Right atrium auricular region (tissue), 2 donors: ENCODE measurements around the gene EXOC6B. TPM values are rescaled to one million over a fixed set of nuclear protein-coding genes. Genes with fewer than 3 reads are reported as not detected.
A peak's percentile ranks its signal among the peaks of the same experiment; 100 is the strongest.

Source experiments
- DNase-seq: peaks from one replicate; pipeline ENCODE4 v3.0.0-alpha.2; 2019; ENCODE audit warnings: low spot score
- H3K27ac ChIP-seq, 2 donors: fragments of 200-600 bp; sonication (generic); 1 replicate in 1 of 2; 2 replicates in 1 of 2; pipeline ENCODE4 v1.5.1; 2016 to 2019
- H3K27me3 ChIP-seq, 2 donors: fragments of 200-600 bp; sonication (generic); one replicate each; pipeline versions ENCODE4 v1.5.1 to v1.6.0; 2017 to 2019
- H3K36me3 ChIP-seq: fragments of 200-600 bp; sonication (generic); one replicate; pipeline ENCODE4 v1.5.1; 2016
- H3K4me1 ChIP-seq, 2 donors: fragments of 200-600 bp; sonication (generic); one replicate each; pipeline versions ENCODE4 v1.5.1 to v1.6.0; 2017 to 2019
- H3K4me3 ChIP-seq, 2 donors: fragments of 200-600 bp; sonication (generic); 1 replicate in 1 of 2; 2 replicates in 1 of 2; pipeline ENCODE4 v1.5.1; 2017 to 2019; ENCODE audit warnings: mild to moderate bottlenecking in 1 of 2, moderate library complexity in 1 of 2
- H3K9me3 ChIP-seq, 2 donors: fragments of 200-600 bp; sonication (generic); one replicate each; pipeline ENCODE4 v1.5.1; 2019
- CTCF ChIP-seq, 2 donors: fragments of 200-600 bp; sonication (generic); IDR thresholded peaks; one replicate each; pipeline ENCODE4 v1.5.1; 2019; ENCODE audit warnings: antibody characterized with exemption in 2 of 2
- total RNA-seq, 2 donors: library from RNA; depleted of rRNA; stranded (reverse); fragments of >200 nt; gene quantifications; one replicate each; pipeline ENCODE4 v1.1.0, GENCODE V29; 2016

The EXOC6B gene
- total RNA-seq, result 100 to 1,000 TPM in 1 of 2 donors, 10 to 100 TPM in 1; 80.5 to 111 TPM

- peak in 1 of 2 donors; percentile 16 for TF ChIP-seq CTCF (IDR thresholded peaks at IDR 0.05)
- H3K36me3 ChIP-seq, result no peaks in the 10 kb centered on the region
- peaks cover 0 to 24% of the 10 kb centered on the region in 2 donors for H3K4me1 ChIP-seq
- no peaks in the 10 kb centered on the region for H3K9me3 ChIP-seq
- no peaks in the 10 kb centered on the region for H3K27me3 ChIP-seq
- DNase-seq, result peak; percentile 92
- H3K27ac ChIP-seq, result peak within 1 kb of the TSS; percentile 84 to 91
- H3K4me3 ChIP-seq, result peak within 1 kb of the TSS; percentile 71 to 90
Observed at GRCh38 chr2:72825257-72826155, at the start of gene EXOC6B. TSS of gene EXOC6B (minus strand) at chr2:72826033.

GRCh38 chr2:72871880-72872279 is 46.0 kb upstream of the EXOC6B start:
- Histone ChIP-seq H3K9me3 (peaks cover 0 to 5% of the 10 kb centered on the region in 2 donors), H3K4me1 (no peaks in the 10 kb centered on the region), H3K27ac (no peak overlapping the region), H3K36me3 (no peaks in the 10 kb centered on the region), H3K27me3 (no peaks in the 10 kb centered on the region), H3K4me3 (no peak overlapping the region)
- no peak for DNase-seq
- TF ChIP-seq CTCF (IDR thresholded peaks at IDR 0.05), result no peak

GRCh38 chr2:72871060-72871459 is 45.2 kb upstream of the EXOC6B start:
- no peak overlapping the region for H3K27ac ChIP-seq
- peaks cover 0 to 5% of the 10 kb centered on the region in 2 donors for H3K9me3 ChIP-seq
- TF ChIP-seq CTCF (IDR thresholded peaks at IDR 0.05), result no peak
- H3K4me1 ChIP-seq, result no peaks in the 10 kb centered on the region
- H3K36me3 ChIP-seq, result no peaks in the 10 kb centered on the region
- no peak for DNase-seq
- no peak overlapping the region for H3K4me3 ChIP-seq
- no peaks in the 10 kb centered on the region for H3K27me3 ChIP-seq

- H3K27ac ChIP-seq, result no peak overlapping the region
- no peaks in the 10 kb centered on the region for H3K27me3 ChIP-seq
- no peaks in the 10 kb centered on the region for H3K9me3 ChIP-seq
- TF ChIP-seq CTCF (IDR thresholded peaks at IDR 0.05), result no peak
- DNase-seq, result no peak
- no peak overlapping the region for H3K4me3 ChIP-seq
- H3K36me3 ChIP-seq, result no peaks in the 10 kb centered on the region
- peaks cover 0 to 9% of the 10 kb centered on the region in 2 donors for H3K4me1 ChIP-seq
Observed at GRCh38 chr2:72864500-72864899, 38.7 kb upstream of the EXOC6B start.

GRCh38 chr2:72863046-72863445 is 37.2 kb upstream of the EXOC6B start:
- Histone ChIP-seq H3K27ac (no peak overlapping the region), H3K4me1 (peaks cover 0 to 9% of the 10 kb centered on the region in 2 donors), H3K36me3 (no peaks in the 10 kb centered on the region), H3K9me3 (no peaks in the 10 kb centered on the region), H3K27me3 (no peaks in the 10 kb centered on the region), H3K4me3 (no peak overlapping the region)
- no peak for DNase-seq
- no peak for TF ChIP-seq CTCF (IDR thresholded peaks at IDR 0.05)
